ENCODE results near the gene DNAH14.

DNA sequence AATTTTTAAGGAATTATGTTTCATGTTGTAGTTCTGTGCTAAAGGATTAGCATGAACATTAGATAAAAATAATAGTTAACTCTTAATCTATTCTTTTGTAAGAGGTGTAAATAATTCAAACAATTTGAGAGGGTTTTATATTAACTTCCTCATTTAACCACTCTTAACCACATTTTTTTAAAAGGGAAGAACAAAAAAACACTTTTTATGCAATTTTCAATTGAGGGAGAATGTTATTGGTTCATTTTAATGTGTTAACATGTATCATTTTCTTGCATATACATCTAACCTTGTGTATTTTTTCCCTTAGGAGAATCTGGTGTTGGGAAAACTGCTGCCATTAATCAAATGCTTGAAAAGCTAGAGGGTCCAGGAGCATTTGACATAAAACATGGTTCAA lies 329.3 kb downstream of the DNAH14 start:
- TF ChIP-seq, protein P1, sequence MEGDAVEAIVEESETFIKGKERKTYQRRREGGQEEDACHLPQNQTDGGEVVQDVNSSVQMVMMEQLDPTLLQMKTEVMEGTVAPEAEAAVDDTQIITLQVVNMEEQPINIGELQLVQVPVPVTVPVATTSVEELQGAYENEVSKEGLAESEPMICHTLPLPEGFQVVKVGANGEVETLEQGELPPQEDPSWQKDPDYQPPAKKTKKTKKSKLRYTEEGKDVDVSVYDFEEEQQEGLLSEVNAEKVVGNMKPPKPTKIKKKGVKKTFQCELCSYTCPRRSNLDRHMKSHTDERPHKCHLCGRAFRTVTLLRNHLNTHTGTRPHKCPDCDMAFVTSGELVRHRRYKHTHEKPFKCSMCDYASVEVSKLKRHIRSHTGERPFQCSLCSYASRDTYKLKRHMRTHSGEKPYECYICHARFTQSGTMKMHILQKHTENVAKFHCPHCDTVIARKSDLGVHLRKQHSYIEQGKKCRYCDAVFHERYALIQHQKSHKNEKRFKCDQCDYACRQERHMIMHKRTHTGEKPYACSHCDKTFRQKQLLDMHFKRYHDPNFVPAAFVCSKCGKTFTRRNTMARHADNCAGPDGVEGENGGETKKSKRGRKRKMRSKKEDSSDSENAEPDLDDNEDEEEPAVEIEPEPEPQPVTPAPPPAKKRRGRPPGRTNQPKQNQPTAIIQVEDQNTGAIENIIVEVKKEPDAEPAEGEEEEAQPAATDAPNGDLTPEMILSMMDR (IDR thresholded peaks at IDR 0.05; ENCODE audit: extremely low read depth in 1 of 2, insufficient read depth in 1 of 2, low read depth in 1 of 2, low read length in 2 of 2): no peak
- TF ChIP-seq EZH2 (IDR thresholded peaks at IDR 0.05; ENCODE audit: borderline replicate concordance, low read depth, low read length, severe bottlenecking) (no peak), POLR2A (IDR thresholded peaks at IDR 0.05; ENCODE audit: low read depth, low read length) (no peak), JUN (IDR thresholded peaks at IDR 0.05; ENCODE audit: borderline replicate concordance, insufficient read depth, insufficient read length, low read depth) (no peak), POLR2AphosphoS5 (IDR thresholded peaks at IDR 0.05; ENCODE audit: insufficient read depth, low read depth, low read length) (no peak), MYC (IDR thresholded peaks at IDR 0.05; ENCODE audit: low read depth, low read length) (no peak)
- TF ChIP-seq, protein P2, sequence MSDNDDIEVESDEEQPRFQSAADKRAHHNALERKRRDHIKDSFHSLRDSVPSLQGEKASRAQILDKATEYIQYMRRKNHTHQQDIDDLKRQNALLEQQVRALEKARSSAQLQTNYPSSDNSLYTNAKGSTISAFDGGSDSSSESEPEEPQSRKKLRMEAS (IDR thresholded peaks at IDR 0.05; ENCODE audit: insufficient read depth, insufficient read length): no peak

Measured in endothelial cell of umbilical vein (primary cell).